Lung (tissue), 12 donors: ENCODE measurements around the gene NAA38. TPM values are rescaled to one million over a fixed set of nuclear protein-coding genes. Genes with fewer than 3 reads are reported as not detected.

Experiments used
- ATAC-seq: fragments of 200-7000 bp; cut with Tn5 transposase; one replicate; pipeline ENCODE4 v1.9.1; 2020; ENCODE audit warnings: moderate number of reproducible peaks; ENCODE audit not compliant: insufficient read depth, low FRiP score
- DNase-seq, 3 donors: peaks; one replicate each; pipeline ENCODE4 v3.0.0-alpha.2; 2013 to 2017
- H3K27ac ChIP-seq, 2 donors: one replicate each; pipeline ENCODE4 v1.5.1; 2013; ENCODE audit warnings: mild to moderate bottlenecking in 2 of 2, moderate library complexity in 2 of 2, control low read depth in 1 of 2, inconsistent platforms in 1 of 2, low read depth in 1 of 2, low read length in 1 of 2
- H3K27me3 ChIP-seq, 3 donors: one replicate each; pipeline ENCODE4 v1.5.1; 2013; ENCODE audit warnings: low read length in 2 of 3; ENCODE audit not compliant: control insufficient read depth in 3 of 3, insufficient read depth in 3 of 3
- H3K36me3 ChIP-seq, 4 donors: one replicate each; pipeline ENCODE4 v1.5.1; 2013; ENCODE audit warnings: low read length in 4 of 4, mild to moderate bottlenecking in 1 of 4, moderate library complexity in 1 of 4; ENCODE audit not compliant: control insufficient read depth in 4 of 4, insufficient read depth in 4 of 4
- H3K4me1 ChIP-seq, 5 donors: one replicate each; pipeline ENCODE4 v1.5.1; 2013; ENCODE audit warnings: low read length in 5 of 5, mild to moderate bottlenecking in 2 of 5, moderate library complexity in 1 of 5; ENCODE audit not compliant: control insufficient read depth in 5 of 5, insufficient read depth in 5 of 5
- H3K4me3 ChIP-seq: one replicate; pipeline ENCODE4 v1.5.1; 2013; ENCODE audit warnings: mild to moderate bottlenecking, control low read depth, moderate library complexity
- H3K9ac ChIP-seq, 2 donors: one replicate each; pipeline ENCODE4 v1.5.1; 2013; ENCODE audit warnings: low read length in 2 of 2, control low read depth in 1 of 2; ENCODE audit not compliant: insufficient read depth in 1 of 2
- H3K9me3 ChIP-seq, 4 donors: one replicate each; pipeline ENCODE4 v1.5.1; 2013; ENCODE audit warnings: low read length in 3 of 4, mild to moderate bottlenecking in 1 of 4, moderate library complexity in 1 of 4; ENCODE audit not compliant: control insufficient read depth in 4 of 4, insufficient read depth in 3 of 4
- WGBS, 2 donors: extraction: QIAGEN DNeasy Blood & Tissue Kit; methylation state at CpG; one replicate each; pipeline ENCODE4 v1.1.7; 2013; 5-methylcytosine and 5-hydroxymethylcytosine counted together
- polyA plus RNA-seq, 2 donors: library from polyadenylated mRNA; stranded (reverse); fragments of 200-250 nt; gene quantifications; one replicate each; pipeline ENCODE4 v1.2.1, GENCODE V29; 2013
- total RNA-seq, 2 donors: library from RNA; depleted of rRNA in 1 of 2; stranded (reverse); fragments of >200 nt in 1 of 2; gene quantifications; one replicate each; pipeline ENCODE4 v1.2.1, GENCODE V29; 2014 to 2021
- TF ChIP-seq, protein P1 (sequence below): IDR thresholded peaks from 2 replicates; pipeline ENCODE4 v1.5.1; 2012; ENCODE audit warnings: mild to moderate bottlenecking; ENCODE audit errors: control extremely low read depth, extremely low read depth
- donor health status: control.
- donor health status: control.
- donor health status: Bipolar disorder and iron deficiency.
- donor health status: healthy.
- donor health status: DM: yes; HTN: yes; CAD: no.

Gene NAA38
- total and polyA plus RNA-seq, 4 donors = 58.2 to 239 (median 102) TPM

DNA sequence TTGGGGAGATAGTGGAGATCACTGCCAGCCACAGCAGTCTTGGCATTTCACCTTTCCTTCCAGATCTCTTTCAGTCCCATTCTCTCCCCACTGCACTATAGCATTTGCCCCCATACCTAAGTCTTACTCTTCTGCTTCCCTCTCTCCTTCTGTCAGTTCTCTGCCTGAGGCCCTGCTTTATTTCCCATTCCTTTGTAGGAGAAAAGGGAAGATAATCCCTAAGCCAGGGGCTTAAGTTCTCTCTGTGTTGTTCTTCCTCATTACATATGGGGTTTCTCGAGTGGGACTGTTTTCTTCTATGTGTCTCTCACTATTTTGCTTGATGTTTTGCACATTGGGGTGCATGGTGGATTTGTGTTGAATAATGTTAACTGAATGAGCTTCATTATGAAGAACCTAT is 16.9 kb downstream of the NAA38 start:
- no peak overlapping the region for H3K4me3 ChIP-seq
- no peaks in the 10 kb centered on the region for H3K9me3 ChIP-seq
- WGBS, 2 donors = 19 to 45% methylated on average over 1 of the region's 1 CpG
- ATAC-seq (no peak), DNase-seq (no peak)
- TF ChIP-seq, protein P1, sequence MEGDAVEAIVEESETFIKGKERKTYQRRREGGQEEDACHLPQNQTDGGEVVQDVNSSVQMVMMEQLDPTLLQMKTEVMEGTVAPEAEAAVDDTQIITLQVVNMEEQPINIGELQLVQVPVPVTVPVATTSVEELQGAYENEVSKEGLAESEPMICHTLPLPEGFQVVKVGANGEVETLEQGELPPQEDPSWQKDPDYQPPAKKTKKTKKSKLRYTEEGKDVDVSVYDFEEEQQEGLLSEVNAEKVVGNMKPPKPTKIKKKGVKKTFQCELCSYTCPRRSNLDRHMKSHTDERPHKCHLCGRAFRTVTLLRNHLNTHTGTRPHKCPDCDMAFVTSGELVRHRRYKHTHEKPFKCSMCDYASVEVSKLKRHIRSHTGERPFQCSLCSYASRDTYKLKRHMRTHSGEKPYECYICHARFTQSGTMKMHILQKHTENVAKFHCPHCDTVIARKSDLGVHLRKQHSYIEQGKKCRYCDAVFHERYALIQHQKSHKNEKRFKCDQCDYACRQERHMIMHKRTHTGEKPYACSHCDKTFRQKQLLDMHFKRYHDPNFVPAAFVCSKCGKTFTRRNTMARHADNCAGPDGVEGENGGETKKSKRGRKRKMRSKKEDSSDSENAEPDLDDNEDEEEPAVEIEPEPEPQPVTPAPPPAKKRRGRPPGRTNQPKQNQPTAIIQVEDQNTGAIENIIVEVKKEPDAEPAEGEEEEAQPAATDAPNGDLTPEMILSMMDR = no peak
- peaks cover 7 to 82% (median 20%) of the 10 kb centered on the region in 5 donors for H3K4me1 ChIP-seq
- H3K36me3 ChIP-seq = peaks cover 0 to 8% (median 4%) of the 10 kb centered on the region in 4 donors
- H3K27ac ChIP-seq = peak overlapping the region in 1 of 2 donors; percentile 100
- H3K9ac ChIP-seq = no peak overlapping the region
- H3K27me3 ChIP-seq = no peaks in the 10 kb centered on the region

DNA sequence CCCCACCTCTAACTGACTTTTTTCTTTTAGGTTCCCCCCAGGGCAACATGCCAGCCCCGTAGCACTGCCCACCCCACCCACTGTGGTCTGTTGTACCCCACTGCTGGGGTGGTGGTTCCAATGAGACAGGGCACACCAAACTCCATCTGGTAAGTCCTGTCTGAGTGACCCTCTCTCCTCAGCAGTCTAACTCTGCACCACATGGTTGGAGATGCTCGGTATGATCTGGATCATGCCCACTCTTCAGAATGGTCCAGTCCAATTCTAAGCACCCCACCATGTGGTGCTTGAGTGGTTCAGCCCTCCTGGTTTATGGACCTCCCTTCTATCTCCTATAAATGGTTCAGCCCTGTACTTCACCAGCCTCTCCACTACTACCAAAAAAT is 17.5 kb downstream of the NAA38 start:
- DNase-seq (no peak), ATAC-seq (no peak)
- Histone ChIP-seq H3K4me3 (no peak overlapping the region), H3K9me3 (no peaks in the 10 kb centered on the region), H3K27me3 (no peaks in the 10 kb centered on the region), H3K36me3 (peaks cover 0 to 5% (median 4%) of the 10 kb centered on the region in 4 donors), H3K9ac (no peak overlapping the region), H3K4me1 (peaks cover 7 to 77% (median 16%) of the 10 kb centered on the region in 5 donors), H3K27ac (peak overlapping the region in 1 of 2 donors; percentile 43)
- TF ChIP-seq, protein P1 = no peak
- WGBS, 2 donors = 53 to 61% methylated on average over 2 of the region's 2 CpGs

DNA sequence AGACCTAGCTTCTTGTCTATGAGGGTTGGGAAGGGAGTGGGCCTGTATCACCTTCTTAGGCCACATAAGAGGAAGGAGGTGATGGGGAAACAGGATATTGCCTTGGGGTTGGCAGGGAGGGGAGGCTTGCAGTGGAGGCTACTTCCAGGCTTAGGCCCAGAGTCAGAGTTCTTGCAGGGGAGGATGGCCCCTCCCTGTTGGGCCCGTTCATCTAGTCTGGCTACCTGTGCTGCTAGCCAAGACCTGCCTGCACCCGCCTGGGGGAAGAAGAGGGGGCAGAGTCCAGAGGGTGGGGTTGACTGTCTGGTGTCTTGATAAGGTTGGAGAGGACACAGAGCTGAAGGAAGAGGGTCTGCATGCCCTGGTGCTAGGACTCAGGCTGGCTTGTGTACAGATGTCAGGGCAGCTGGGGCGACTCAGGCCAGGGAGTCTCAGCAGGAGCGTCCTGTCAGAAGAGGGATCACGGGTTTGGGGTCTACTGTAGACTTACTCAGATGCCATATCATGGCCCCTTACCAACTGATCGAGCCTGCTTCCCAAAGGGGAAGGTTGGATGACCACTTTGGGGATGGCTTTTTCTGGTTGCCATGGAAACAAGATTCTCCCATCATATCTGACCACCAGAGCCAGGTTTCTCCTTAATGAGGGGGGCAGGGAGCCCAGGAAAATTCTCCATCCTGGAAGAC is 18.0 kb downstream of the NAA38 start:
- no peak for ATAC-seq
- peak overlapping the region in 1 of 2 donors; percentile 75 for H3K27ac ChIP-seq
- H3K9me3 ChIP-seq = no peaks in the 10 kb centered on the region
- H3K9ac ChIP-seq = no peak overlapping the region
- TF ChIP-seq, protein P1 = no peak
- H3K4me1 ChIP-seq = peaks cover 7 to 77% (median 16%) of the 10 kb centered on the region in 5 donors
- WGBS, 2 donors = 59 to 61% methylated on average over 6 of the region's 6 CpGs
- no peak for DNase-seq
- H3K27me3 ChIP-seq = no peaks in the 10 kb centered on the region
- H3K36me3 ChIP-seq = peaks cover 0 to 5% (median 4%) of the 10 kb centered on the region in 4 donors
- no peak overlapping the region for H3K4me3 ChIP-seq
